Measurements from ENCODE around the gene MBLAC1. TPM values are rescaled to one million over a fixed set of nuclear protein-coding genes. Genes with fewer than 3 reads are reported as not detected.
"Not testable (repeated sequence)": the region's sequence is repeated elsewhere in the genome, so short reads cannot be mapped to it uniquely, and the experiment has no call there.

Gene MBLAC1
- total RNA-seq, 4 donors from 2014 or later, result 4.4 to 5.6 TPM; not detected in 2

DNA sequence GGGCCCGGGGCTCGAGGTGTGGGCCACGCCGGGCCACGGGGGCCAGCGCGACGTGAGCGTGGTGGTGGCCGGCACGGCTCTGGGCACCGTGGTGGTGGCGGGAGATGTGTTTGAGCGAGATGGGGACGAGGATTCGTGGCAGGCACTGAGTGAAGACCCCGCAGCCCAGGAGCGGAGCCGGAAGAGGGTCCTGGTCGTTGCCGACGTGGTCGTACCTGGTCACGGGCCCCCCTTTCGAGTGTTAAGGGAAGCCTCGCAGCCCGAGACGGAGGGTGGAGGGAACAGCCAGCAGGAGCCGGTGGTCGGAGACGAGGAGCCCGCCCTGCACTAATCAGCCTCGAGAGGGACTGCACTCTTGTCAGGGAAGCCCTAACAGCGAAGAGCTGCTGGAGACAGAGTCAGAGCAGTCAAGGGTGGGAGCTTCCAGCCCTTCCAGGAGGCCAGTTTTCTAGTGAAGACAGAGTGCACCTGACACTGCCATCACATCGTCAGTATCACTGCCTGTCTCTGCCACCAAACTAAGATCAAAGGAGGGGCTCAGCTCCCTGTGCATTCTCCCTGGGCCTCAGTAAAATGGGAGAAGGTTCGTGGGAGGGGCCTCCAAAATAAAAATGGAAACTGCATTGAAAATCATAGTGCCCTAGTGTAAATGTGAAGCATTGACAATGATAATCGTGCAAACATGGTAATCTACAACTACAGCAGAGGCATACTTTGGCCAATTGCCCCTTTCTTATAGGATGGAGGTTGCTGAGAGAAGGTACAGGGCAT is 1.3 kb downstream of the MBLAC1 start:
- in situ Hi-C loops (cut with MboI; ENCODE audit: low pct_ligation_motif_present in 1 of 4, low pct_unique_long_range_greater_than_20kb in 1 of 4, low sequenced_read_pairs in 3 of 4), result no loop called here
- 4 to 5% methylated on average over 9 to 35 of the region's 37 CpGs for whole genome bisulfite sequencing, 2 donors (ENCODE audit: low coverage in 1 of 2)
- peak; percentile 47 for DNase-seq
- intact Hi-C loops (cut with DNase I; ENCODE audit: low total_unique reads), result loop anchor here (2.0 to 5.0 kb wide), 2 partner anchors 41 to 145 kb away; partner anchors contain the start of gene COPS6
- Histone ChIP-seq H3K9me3 (no peaks in the 10 kb centered on the region), H3K4me1 (peaks cover 6 to 61% (median 44%) of the 10 kb centered on the region in 4 donors), H3K27me3 (no peaks in the 10 kb centered on the region), H3K36me3 (no peaks in the 10 kb centered on the region), H3K27ac (peak overlapping the region; percentile 95 to 97 (median 96)), H3K4me3 (peak overlapping the region; percentile 60 to 90 (median 68))
- TF ChIP-seq POLR2AphosphoS5 (IDR thresholded peaks at IDR 0.05), result no peak
- no peak for TF ChIP-seq EP300 (IDR thresholded peaks at IDR 0.05; ENCODE audit: low read depth)
- no peak for TF ChIP-seq POLR2A (IDR thresholded peaks at IDR 0.05)
- TF ChIP-seq, protein P1, sequence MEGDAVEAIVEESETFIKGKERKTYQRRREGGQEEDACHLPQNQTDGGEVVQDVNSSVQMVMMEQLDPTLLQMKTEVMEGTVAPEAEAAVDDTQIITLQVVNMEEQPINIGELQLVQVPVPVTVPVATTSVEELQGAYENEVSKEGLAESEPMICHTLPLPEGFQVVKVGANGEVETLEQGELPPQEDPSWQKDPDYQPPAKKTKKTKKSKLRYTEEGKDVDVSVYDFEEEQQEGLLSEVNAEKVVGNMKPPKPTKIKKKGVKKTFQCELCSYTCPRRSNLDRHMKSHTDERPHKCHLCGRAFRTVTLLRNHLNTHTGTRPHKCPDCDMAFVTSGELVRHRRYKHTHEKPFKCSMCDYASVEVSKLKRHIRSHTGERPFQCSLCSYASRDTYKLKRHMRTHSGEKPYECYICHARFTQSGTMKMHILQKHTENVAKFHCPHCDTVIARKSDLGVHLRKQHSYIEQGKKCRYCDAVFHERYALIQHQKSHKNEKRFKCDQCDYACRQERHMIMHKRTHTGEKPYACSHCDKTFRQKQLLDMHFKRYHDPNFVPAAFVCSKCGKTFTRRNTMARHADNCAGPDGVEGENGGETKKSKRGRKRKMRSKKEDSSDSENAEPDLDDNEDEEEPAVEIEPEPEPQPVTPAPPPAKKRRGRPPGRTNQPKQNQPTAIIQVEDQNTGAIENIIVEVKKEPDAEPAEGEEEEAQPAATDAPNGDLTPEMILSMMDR (IDR thresholded peaks at IDR 0.05), result no peak

DNA sequence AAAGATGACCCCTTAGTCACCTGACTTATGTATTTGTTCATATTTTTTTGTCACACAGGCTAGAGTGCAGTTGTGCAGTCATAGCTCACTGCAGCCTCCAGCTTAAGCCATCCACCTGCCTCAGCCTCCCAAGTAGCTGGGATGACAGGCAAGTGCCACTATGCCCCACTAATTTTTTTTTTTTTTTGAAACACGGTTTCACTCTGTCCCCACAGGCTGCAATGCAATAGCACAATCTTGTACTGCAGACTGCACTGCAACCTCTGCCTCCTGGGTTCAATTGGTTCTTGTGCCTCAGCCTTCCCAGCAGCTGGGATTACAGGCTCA is 1.8 kb downstream of the MBLAC1 start:
- Histone ChIP-seq H3K9me3 (no peaks in the 10 kb centered on the region), H3K27ac (peak overlapping the region in 3 of 4 donors; percentile 95 to 96 (median 95)), H3K4me3 (no peak overlapping the region), H3K27me3 (no peaks in the 10 kb centered on the region), H3K4me1 (peaks cover 6 to 61% (median 44%) of the 10 kb centered on the region in 4 donors), H3K36me3 (no peaks in the 10 kb centered on the region)
- WGBS, 2 donors (ENCODE audit: low coverage in 1 of 2), result 45% methylated on average over 1 of the region's 1 CpG; no CpG with 5 or more reads in 1 of the 2 donors
- DNase-seq, result no peak
- intact Hi-C loops (cut with DNase I; ENCODE audit: low total_unique reads) (loop anchor here (2.0 to 5.0 kb wide), 2 partner anchors 41 to 146 kb away; partner anchors contain the start of gene COPS6), in situ Hi-C loops (cut with MboI; ENCODE audit: low pct_ligation_motif_present in 1 of 4, low pct_unique_long_range_greater_than_20kb in 1 of 4, low sequenced_read_pairs in 3 of 4) (no loop called here)
- TF ChIP-seq POLR2A (IDR thresholded peaks at IDR 0.05), result no peak

DNA sequence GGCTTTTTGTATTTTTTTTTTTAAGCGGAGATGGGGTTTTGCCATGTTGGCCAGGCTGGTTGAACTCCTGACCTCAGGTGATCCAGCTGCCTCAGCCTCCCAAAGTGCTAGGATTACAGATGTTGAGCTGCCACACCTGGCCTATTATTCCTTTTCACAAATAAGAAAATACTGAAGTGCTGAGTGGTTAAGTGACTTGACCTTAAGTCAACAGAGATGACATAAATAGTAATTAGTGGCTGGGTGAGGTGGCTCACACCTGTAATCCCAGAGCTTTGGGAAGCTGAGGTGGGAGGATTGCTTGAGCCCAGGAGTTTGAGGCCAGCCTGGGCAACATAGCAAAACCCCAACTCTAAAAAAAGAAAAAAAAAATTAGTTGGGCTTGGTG is 3.4 kb downstream of the MBLAC1 start:
- intact Hi-C loops (cut with DNase I; ENCODE audit: low total_unique reads), result loop anchor here (5.0 kb wide), 1 partner anchor 92 kb away; no protein-coding TSS in a partner anchor
- not testable (repeated sequence) for H3K36me3 ChIP-seq, H3K4me3 ChIP-seq, H3K27me3 ChIP-seq, H3K9me3 ChIP-seq, DNase-seq
- H3K27ac ChIP-seq, result peak overlapping the region; percentile 42 to 75 (median 56)
- in situ Hi-C loops (cut with MboI; ENCODE audit: low pct_ligation_motif_present in 1 of 4, low pct_unique_long_range_greater_than_20kb in 1 of 4, low sequenced_read_pairs in 3 of 4), result loop anchor here in 1 of 4 donors (5.0 kb wide), 1 partner anchor 87 kb away; the partner anchor contains the start of gene PVRIG
- 94% methylated on average over 1 of the region's 1 CpG; no CpG with 5 or more reads in 1 of the 2 donors for WGBS, 2 donors (ENCODE audit: low coverage in 1 of 2)
- peaks cover 6 to 49% (median 32%) of the 10 kb centered on the region in 4 donors for H3K4me1 ChIP-seq

DNA sequence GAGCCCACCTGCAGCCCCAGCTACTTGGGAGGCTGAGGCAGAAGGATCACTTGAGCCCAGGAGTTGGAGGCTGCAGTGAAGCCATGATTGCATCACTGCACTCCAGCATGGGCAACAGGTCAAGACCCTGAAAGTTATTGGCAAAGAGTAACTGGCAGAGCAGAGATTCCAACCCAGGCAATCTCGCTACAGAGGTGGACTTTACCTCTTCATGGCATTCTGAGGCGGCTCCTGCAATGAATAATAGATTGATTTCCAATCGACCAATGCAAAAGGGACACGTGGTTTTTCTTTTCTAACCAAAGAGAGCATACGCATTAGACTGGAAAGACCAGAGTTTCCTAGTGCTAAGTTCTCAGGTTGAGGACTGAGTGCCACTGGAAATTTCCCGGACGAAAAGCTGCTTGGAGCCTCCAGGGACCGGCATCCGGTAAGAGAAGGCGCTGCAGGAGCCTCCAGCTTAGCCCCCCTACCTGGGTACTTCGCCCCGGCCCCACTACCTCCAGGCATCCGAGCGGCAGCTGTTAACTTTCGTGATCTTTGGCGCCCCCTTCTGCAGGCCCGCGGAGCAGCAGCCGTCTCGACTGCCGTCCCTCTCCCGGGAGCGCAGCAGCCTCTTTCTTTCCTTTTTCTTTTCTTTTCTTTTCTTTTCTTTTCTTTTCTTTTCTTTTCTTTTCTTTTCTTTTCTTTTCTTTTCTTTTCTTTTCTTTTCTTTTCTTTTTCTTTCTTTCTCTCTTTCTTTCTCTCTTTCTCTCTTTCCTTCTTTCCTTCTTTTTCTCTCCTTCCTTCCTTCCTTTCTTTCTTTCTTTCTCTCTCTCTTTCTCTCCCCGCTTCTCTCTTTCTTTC is 4.1 kb downstream of the MBLAC1 start:
- intact Hi-C loops (cut with DNase I; ENCODE audit: low total_unique reads), result loop anchor here (5.0 kb wide), 1 partner anchor 91 kb away; no protein-coding TSS in a partner anchor
- in situ Hi-C loops (cut with MboI; ENCODE audit: low pct_ligation_motif_present in 1 of 4, low pct_unique_long_range_greater_than_20kb in 1 of 4, low sequenced_read_pairs in 3 of 4), result loop anchor here in 1 of 4 donors (5.0 kb wide), 1 partner anchor 86 kb away; the partner anchor contains the start of gene PVRIG
- Histone ChIP-seq H3K9me3 (no peaks in the 10 kb centered on the region), H3K27me3 (no peaks in the 10 kb centered on the region), H3K4me1 (peaks cover 6 to 43% (median 25%) of the 10 kb centered on the region in 4 donors), H3K4me3 (peak overlapping the region in 2 of 4 donors; percentile 17 to 41), H3K27ac (peak overlapping the region; percentile 42 to 75 (median 56)), H3K36me3 (no peaks in the 10 kb centered on the region)
- no peak for TF ChIP-seq POLR2AphosphoS5 (IDR thresholded peaks at IDR 0.05)
- TF ChIP-seq, protein P1 (IDR thresholded peaks at IDR 0.05), result peak; percentile 87 to 96 (median 87)
- peak; percentile 90 for DNase-seq
- WGBS, 2 donors (ENCODE audit: low coverage in 1 of 2), result 1 to 9% methylated on average over 17 to 24 of the region's 24 CpGs
